GOT3 (cell line): Measurements from ENCODE around the gene MBNL2.

Experiments used
- DNase-seq: peaks from one replicate; lab custom pipeline; 2025; ENCODE audit warnings: mixed read lengths; lab: John Stamatoyannopoulos, UW

The MBNL2 gene

GRCh38 chr13:97253581-97254293 is 31.6 kb downstream of the MBNL2 start:
- no peak for DNase-seq

DNA sequence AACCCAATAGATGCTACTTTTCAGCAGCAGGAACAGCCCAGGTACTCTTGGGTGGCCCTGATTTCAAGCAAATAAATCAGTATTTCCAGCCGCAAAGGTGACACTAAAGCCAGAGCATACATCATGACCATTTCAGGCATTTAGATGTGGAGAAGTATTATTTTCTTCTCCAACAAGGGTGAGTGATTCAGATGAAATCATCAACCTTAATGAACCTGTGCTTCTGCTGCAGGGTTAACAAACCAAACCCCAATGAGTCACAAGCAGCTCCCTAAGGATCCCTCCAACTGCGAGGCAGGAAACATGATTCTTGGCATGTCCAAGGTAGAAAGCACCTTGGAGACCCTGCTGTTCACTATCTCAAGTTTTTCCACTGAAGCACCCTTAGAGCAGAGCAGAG is 32.7 kb downstream of the MBNL2 start:
- DNase-seq = no peak

- DNase-seq = no peak
Measured at GRCh38 chr13:97255515-97256021, 33.4 kb downstream of the MBNL2 start.

DNA sequence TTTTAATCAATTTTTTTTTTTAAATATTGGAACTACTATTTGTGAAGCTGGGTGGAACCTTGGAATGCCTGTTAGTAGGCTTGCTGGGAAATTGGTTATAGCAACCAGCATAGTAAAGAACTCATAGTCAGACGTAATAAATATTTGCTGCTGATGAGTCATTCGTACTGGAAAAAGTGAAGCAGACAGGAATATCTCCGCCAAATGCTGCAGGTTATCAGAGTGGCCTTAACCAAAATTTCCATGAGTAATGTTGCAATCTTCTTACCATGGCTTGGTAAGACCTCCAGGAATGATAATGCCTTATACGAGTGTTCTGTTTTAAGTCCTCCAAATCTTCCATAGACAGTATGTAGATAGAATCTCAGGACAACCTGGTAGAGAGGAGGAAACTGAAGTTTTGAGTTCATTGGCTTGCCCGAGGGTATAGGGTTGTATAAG is 34.2 kb downstream of the MBNL2 start:
- DNase-seq = no peak

GRCh38 chr13:97257228-97257755 is 35.2 kb downstream of the MBNL2 start:
- DNase-seq = no peak

DNA sequence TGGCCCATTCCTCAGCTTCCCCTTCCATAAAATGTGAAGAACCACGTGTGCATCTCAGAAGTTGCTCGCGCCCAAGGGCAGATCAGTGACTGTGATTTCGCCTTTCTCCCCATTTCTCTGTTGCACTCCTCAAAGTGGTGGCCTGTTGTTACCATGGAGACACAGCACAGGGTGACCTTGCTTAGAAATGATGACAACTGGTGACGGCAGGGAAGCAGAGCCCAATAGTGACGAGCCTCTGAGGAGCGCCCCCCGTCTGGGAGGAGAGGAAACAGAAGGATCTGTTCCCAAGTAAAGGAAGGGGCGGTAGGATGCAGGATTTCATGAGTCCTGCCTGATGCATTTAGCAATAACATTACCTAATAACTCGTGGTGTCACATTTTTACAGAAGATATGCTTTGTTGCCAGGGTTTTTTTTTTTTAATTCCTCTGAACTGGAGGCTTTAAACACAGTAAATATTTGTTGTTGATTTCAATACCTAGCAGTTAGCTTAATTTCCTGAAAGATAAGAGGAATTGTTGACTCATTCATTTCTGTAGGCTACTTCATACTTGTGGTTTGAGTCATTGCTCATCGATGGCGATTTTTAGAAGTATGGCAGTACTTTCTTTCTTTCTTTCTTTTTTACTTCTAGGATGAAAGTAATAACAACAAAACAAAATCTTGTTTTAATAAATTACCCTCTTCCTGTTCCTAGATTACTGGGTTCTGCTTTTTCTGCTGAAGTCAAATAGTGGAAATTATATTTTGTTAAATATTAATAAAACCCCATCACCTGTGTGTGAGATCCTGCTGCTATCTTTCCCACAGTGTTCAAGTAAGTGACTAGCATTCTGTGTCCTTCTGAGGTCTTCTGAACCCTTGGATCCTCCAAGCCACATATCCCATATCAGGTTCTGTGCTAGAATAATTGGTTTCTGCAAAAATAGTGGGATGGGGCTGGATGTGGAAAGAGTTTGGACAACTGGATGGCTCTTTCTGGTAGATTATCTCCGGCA is 36.0 kb downstream of the MBNL2 start:
- no peak for DNase-seq

DNA sequence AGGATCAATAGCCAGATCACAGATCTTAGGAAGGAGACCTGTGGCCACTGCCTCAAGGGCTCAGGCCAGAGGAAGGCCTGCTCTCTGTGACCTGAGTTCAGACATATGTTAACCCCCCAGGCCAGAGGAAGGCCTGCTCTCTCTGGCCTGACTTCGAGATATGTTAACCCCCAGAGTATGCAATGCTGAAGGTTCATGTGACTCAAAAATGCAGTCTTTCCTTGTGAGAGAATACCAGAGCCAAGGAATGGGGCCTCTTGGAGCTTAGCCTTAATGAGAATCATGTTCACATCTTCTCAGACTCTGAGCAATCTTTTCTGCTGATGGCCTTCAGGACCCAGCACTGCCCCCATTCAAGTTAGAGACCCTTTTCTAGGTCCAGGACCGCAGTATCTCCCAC is 36.7 kb downstream of the MBNL2 start:
- DNase-seq = no peak

GRCh38 chr13:97259410-97259797 is 37.3 kb downstream of the MBNL2 start:
- no peak for DNase-seq

GRCh38 chr13:97259798-97260714 is 37.9 kb downstream of the MBNL2 start:
- no peak for DNase-seq

DNA sequence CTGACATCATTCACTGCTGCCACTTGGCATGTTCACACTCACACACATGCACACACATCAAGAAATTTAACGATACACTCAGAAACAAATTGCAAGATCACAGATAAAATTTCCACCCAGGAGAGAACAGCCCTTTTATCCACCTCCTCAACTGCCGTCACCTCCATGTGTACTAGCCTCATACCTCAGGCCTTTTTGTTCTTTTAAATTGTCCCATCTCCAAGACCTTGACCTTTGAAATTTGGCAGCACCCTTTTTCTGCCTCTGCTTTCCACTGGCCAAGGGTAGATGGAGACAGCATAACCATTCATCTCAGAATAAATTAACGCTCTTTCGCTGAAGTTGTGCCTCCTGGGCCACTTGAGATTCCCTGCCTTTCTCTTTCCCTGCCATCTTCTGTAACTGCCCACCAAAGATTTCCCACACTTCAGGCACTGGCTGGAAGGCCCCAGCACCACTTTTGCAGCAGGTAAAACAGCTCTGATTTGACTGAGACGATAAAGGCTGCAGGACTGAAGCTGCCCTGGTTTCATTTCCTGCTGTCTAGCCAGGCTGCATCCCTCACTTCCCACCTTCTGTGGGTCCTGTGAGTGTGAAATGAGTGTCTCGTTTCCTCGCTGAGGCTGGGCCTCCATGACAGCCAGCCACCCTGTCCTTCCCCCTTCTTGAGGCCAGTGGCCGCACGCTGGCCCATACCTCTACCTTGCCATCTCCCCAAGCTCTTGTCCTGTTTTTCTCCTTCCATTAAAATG is 39.3 kb downstream of the MBNL2 start:
- no peak for DNase-seq

- no peak for DNase-seq
Measured at GRCh38 chr13:97262058-97262457, 39.9 kb downstream of the MBNL2 start.

- no peak for DNase-seq
Measured at GRCh38 chr13:97263160-97263559, 41.0 kb downstream of the MBNL2 start.

- DNase-seq = no peak
Measured at GRCh38 chr13:97264663-97265062, 42.5 kb downstream of the MBNL2 start.

GRCh38 chr13:97266332-97266731 is 44.2 kb downstream of the MBNL2 start:
- no peak for DNase-seq

DNA sequence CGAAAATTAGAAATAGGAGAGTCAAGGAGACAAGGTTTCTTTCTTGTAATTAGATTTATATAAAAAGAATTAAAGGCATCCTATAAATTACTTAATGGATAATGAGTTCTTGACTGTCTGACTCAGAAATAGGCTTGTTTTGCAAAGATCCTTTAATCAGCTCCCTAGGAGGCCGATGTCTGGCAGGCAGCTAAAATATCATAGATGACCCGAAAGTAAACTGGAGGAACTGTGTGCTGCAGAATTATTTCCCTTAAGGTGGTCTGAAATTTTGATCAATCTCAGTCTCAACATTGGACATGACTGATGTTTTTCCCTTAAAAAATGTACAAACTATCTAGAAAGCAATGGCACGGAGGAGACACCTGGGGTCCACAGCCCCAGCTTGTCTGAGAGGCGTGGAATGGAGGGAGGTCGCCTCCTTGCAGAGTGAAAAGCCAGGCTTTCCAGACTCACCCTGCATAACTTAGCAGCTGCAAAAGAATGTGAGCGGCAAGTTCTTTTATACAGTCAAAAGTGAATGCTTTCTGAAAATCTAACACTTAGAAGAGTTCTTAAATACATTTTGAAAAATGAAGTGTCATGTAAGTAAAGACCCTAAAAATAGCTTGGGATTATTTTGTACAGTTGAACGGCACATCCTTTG is 44.8 kb downstream of the MBNL2 start:
- no peak for DNase-seq

DNA sequence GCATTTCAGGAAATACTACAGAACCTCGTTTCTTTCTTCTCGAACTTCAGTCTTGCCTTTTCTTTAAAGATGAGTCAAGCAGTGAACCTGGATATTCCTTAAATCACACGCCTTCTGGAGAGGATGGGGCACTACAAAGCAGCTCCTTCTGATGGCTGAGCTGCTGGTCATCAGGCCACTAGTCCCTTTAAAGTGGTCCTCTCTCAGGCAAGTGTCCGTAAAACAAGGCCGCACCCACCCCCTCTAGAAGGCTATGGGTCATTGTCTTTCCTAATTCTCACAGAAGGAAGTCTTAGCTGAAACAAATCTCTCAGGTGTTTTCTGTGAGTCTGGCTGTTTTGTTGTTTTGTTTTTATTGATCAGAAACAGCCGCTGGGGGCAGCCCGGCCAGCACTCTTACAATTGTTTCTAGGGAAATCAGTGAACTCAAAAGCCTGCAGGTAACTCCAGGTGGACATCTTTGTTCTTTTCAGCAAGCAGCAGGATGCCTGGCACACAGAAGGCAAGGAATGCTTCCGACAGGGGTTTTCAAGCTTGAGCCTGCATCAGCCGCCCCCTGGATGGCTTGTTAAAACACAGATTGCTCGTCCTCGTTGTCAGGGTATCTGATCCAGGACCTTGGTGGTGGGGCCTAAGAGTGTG is 45.4 kb downstream of the MBNL2 start:
- no peak for DNase-seq

DNA sequence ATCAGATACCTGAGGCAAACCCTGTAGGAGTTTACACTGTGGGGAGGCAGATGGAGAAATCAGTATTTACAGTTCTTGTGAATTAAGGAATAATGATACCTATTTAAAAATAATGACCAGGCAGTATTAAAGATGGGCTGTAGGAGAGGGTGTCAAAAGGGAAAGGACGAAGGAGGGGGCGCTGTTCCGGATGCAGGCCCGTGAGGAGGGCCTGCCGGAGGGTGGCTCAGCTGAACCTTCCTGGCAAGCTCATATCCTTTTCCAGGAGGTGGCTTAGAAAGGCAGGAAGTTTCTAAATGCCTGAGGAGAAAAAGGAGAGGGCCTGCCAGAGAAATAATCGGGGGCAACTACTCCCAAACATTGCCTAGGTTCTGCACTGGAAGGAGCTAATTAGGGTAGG is 46.6 kb downstream of the MBNL2 start:
- DNase-seq = no peak

- no peak for DNase-seq
Measured at GRCh38 chr13:97269603-97270002, 47.5 kb downstream of the MBNL2 start.

DNA sequence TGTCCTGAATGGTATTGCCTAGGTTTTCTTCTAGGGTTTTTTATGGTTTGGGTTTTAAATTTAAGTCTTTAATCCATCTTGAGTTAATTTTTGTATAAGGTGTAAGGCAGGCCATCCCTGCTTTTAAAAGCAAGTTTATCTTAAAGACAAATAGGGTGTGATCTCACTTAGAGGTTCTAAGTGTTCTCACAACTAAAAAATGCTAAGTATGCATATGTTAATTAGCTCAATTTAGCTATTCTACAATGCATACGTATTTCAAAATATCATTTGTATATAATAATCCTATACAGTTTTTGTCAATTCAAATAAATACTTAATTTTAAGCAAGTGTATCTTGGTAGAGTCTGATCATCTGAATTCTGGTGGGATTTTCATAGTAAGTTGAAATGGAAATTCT is 50.4 kb downstream of the MBNL2 start:
- no peak for DNase-seq

- no peak for DNase-seq
Measured at GRCh38 chr13:97273341-97273831, 51.3 kb downstream of the MBNL2 start.
